Epithelial cell of proximal tubule (primary cell): ENCODE data around the gene BEGAIN. TPM values are rescaled to one million over a fixed set of nuclear protein-coding genes. Genes with fewer than 3 reads are reported as not detected.

Experiments
- DNase-seq: peaks from one replicate; pipeline ENCODE4 v3.0.0-alpha.2; 2011; ENCODE audit warnings: low read depth
- H3K4me3 ChIP-seq: 2 replicates; pipeline ENCODE4 v1.5.1; 2011; ENCODE audit warnings: low read depth, mild to moderate bottlenecking, low read length
- total RNA-seq: library from RNA; depleted of rRNA; stranded (reverse); fragments of >200 nt; gene quantifications from 2 replicates; pipeline ENCODE4 v1.2.3, GENCODE V29; 2015
- TF ChIP-seq, protein P1 (sequence below): conservative IDR thresholded peaks from 2 replicates; pipeline ENCODE4 v1.5.1; 2012; ENCODE audit warnings: low read depth, mild to moderate bottlenecking, low read length

The BEGAIN gene
- total RNA-seq, 1 donor from 2014 or later: 1.4 TPM

DNA sequence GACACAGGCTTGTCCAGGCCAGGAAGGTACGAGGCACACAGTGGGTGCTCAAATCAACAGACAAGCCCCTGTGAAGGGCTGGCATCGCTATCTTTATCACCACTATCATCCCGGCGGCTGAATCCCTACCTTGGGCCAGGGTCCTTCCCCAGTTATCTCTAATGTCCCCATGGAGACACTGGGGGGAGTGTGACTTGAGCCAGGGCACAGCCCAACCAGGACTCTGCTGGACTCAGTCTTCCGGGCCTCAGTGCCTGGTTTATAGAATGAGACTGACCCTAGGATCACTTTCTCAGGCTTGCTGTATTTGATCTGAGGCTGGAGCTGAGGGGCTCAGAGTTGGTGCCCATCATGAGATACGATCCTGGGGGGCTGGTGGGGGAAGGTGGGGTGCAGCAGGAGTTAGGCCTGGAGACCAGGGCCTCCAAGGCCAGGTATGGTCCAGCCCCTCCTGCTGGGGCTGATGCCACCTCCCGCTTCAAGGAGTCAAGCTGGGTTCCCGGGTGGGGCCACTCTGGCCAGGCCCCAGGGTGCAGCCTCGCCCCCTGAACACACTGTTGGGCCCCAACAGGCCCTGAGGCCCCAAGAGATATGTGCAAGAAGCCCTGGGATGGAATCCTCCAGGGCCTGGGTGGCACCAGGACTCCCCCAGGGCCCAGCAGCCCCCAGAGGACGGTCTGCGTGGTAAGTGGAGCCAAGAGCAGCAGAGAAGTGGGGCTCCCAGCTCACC is 11.8 kb downstream of the BEGAIN start:
- DNase-seq: no peak
- TF ChIP-seq, protein P1, sequence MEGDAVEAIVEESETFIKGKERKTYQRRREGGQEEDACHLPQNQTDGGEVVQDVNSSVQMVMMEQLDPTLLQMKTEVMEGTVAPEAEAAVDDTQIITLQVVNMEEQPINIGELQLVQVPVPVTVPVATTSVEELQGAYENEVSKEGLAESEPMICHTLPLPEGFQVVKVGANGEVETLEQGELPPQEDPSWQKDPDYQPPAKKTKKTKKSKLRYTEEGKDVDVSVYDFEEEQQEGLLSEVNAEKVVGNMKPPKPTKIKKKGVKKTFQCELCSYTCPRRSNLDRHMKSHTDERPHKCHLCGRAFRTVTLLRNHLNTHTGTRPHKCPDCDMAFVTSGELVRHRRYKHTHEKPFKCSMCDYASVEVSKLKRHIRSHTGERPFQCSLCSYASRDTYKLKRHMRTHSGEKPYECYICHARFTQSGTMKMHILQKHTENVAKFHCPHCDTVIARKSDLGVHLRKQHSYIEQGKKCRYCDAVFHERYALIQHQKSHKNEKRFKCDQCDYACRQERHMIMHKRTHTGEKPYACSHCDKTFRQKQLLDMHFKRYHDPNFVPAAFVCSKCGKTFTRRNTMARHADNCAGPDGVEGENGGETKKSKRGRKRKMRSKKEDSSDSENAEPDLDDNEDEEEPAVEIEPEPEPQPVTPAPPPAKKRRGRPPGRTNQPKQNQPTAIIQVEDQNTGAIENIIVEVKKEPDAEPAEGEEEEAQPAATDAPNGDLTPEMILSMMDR: no peak
- H3K4me3 ChIP-seq: no peak overlapping the region

DNA sequence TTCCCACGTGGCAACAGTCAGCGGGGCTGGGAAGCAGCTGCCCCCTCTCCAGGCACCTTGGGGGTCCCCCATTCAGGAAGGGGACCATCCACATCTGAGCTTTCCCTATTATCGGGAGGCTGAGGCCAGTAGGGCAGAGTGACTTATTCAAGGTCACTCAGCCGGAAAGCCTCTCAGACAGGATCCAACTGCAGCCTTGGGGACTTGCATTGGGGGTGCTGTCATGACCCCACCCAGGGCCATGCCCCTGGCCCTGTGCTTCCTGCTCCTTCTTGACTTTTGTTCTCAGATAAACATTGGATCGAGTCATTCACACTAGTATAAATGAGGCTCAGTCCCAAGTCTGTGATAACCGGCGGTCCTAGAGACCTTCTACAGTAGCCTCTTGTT is 12.6 kb downstream of the BEGAIN start:
- TF ChIP-seq, protein P1: no peak
- no peak overlapping the region for H3K4me3 ChIP-seq
- DNase-seq: no peak

DNA sequence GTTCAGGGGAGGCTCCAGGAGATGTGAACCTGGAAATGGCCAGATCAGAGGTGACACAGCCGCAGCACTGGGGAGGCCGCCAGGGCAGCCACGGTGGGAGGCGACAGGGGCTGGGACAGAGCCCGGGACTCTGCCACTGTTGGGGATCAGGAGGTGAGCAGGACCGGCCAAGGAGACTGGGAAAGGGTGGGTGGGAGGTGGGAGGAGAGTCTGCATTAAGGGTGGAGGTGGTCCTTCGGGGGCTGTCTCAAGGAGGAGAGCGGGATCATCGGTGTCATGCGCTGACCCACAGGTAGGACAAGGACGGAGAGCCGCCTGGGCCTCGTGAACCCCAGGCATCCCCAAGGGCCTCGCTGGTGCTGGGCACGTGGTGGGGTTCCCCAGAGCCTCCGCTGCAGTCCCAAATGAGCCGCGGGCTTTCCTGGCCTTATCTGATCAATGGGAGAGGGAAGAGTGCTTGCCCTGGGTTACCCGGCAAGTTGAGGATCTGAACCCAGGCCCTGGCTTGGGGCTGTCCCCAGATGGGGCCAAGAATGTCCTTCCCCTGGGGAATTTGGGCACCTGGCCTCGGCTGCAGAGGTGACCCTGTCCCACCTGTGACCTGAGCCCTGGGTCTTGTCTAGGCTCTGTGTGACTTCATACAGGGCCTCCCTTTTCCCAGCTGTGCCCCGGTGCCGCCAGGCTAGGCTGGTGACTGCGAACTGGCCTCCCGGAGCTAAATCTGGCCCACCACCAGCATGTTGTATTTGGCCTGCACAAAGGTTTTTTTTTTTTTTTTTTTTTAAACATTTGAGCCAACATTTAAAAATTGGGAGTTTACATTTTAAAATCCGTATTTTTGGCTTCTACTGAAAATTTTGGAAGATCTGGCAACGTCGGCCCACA is 13.2 kb downstream of the BEGAIN start:
- H3K4me3 ChIP-seq: no peak overlapping the region
- DNase-seq: no peak
- TF ChIP-seq, protein P1: no peak

DNA sequence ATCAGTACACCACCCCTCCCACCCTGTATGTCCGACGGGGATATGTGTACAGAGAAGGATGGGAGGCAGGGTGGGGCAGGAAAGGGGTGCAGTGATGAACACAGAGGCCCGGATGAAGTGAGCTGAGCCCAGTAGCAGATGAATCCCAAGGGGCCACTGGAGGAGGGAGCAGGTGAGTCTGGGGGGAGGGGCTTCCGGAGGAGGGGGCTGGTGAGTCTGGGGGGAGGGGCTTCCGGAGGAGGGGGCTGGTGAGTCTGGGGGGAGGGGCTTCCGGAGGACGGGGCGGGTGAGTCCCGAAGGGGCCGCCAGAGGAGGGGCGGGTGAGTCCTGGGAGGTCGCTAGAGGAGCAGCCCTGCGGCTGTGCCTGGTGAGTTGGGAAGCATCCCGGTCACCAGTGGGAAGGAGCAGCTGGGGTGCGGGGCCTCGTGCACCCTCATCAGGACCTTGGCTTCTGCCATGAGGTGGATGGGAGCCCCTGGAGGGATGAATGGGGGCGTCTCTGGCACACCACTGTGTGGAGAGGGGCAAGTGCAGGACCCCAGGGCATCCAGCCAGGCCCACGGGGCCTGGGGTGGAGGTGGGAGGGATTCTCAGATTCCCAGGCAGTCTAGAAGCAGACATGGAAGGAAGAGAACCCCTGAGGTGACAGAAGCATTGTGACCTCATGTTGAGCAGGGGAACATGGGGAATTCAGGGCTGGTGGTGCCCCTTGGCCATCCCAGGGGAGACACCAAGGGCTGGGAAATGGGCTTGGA is 14.0 kb downstream of the BEGAIN start:
- H3K4me3 ChIP-seq: no peak overlapping the region
- no peak for DNase-seq
- TF ChIP-seq, protein P1: no peak

DNA sequence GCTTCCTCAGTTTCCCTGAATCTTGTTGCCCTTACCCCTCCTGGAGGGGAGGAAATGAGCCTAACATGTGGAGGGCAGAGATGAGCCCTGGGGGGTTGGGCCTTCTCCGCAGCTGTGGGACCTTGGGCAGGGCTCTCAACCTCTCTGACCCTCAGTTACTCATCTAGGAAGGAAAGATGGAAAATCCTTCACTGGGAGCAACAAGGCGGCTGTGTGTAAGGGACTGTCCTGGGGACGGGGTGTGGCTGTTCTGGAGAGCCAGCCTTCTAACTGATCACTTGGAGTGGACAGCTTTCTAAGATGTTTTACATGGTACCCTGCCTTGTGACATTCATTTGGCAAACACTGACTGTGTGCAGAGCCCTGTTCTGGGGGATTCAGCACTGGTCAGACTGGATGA is 14.7 kb downstream of the BEGAIN start:
- TF ChIP-seq, protein P1: no peak
- H3K4me3 ChIP-seq: no peak overlapping the region
- no peak for DNase-seq

DNA sequence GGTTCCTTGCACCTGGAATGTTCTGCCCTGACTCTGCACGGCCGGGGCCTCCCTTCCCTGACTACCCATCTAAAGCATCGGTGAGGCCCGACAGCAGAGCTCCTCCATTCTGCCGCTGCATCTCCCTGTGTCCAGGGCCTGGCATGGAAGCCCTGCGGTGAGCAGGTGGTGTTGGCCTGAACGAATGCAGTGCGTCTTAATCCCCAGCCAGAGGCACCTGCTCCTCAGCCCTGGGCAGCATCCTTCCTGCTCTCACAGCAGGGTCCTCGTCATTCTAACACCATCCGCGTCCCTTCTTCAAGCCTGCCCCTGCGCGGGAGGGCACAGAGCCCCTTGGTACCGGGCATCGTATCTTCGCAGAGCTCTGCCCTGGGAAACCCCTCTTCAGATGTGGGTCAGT is 15.4 kb downstream of the BEGAIN start:
- TF ChIP-seq, protein P1: no peak
- no peak for DNase-seq
- H3K4me3 ChIP-seq: no peak overlapping the region
